NCI-H146 treated with DMSO at 0.1 percent for 48 hours (cell line): Measurements from ENCODE around the gene C5orf63.
"Not testable (repeated sequence)": the region's sequence is repeated elsewhere in the genome, so short reads cannot be mapped to it uniquely, and the experiment has no call there.

Source experiments
- DNase-seq: peaks from one replicate; lab custom pipeline; 2025; ENCODE audit not compliant: unreplicated experiment; lab: John Stamatoyannopoulos, UW

The C5orf63 gene

GRCh38 chr5:127010362-127010761 is 62.9 kb downstream of the C5orf63 start:
- no peak for DNase-seq

DNA sequence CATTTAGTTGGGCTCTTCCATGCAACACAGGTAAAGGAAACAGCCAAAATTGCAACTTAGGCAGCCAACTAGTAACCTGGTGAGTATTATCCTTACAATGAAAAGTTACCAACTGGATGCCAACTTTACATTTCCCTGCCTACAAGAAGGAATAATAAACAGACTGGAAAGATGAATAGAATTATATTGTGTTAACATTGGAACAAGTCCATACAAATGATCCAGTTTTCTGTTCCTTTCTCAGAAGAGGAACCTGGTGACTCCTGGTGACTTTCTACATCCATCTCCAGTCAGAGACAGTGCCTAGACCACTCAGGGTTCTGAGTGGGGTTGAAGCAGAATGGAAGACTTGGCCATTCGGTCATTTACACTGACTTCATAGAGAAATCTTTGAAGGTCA is 63.5 kb downstream of the C5orf63 start:
- no peak for DNase-seq

GRCh38 chr5:127008300-127008975 is 64.9 kb downstream of the C5orf63 start:
- no peak for DNase-seq

GRCh38 chr5:127007522-127007921 is 65.8 kb downstream of the C5orf63 start:
- no peak for DNase-seq

- no peak for DNase-seq
Observed at GRCh38 chr5:127006744-127007143, 66.6 kb downstream of the C5orf63 start.

- not testable (repeated sequence) for DNase-seq
Observed at GRCh38 chr5:127005282-127005681, 68.0 kb downstream of the C5orf63 start.

DNA sequence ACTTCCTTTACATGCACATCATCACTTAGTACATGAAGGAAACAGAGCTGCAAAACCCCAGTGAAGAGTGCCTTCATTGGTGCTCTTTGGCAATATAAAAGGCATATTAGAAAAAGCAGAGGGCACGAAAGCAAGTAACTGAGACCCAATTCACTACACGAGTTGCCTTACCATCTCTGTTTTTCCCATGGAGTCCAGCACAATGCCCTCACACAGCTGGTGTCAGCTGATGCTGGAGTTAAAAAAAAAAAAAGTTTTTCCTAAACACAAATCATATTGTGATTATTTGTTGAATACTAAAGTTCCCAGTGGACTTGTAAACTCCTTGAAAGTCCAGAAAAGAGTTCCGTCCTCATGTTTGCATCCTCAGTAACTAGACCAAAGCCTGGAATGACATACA is 68.6 kb downstream of the C5orf63 start:
- DNase-seq: no peak

DNA sequence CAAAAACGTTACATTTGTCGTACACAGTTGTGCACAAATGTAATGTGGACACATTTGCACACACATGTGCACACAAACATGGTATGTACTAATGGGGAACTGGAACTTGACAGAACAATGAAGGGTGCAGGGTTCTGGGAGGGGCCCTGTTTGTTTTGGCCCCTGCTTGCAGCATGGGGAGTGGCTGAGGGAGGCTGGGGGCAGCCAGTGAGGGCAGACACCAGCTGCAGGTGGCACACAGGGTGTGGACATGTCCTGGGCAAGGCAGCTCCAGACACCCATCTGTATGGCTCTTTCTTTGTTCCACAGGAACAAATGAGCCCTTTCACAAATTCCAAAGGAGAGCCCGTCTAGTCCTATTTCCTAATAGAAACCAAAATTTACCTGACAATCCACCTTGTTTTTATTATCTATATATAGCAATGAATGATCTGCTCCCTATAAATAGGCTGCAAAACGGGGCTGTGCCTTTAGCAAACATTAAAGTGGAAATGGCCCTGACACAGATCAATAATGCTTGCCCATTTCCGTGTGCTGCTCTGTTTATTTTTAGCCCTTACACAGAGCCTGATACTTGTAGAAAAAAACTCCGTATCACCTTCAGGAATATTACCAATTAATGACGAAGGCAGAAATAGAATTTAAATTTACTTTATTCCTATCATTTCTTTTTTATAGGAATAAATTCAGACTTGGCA is 69.4 kb downstream of the C5orf63 start:
- DNase-seq: no peak

DNA sequence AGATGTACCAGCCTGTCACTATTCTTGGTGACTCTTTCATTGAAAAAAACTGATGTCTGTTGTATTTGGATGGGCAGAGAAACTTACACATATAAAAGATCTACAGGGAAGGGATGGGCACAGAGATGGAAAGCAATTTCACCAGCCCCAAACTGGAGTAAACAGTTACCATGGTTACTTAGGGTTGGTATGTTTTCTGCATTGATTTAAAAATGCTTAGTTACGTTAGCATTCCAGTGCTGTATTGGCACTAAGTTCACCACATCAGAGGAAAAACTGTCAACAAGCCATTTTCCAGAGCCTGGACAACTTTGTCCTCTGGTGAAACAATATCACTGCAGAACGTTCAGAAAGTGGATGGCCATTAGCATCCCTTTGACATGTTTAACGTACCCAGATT is 70.9 kb downstream of the C5orf63 start:
- DNase-seq: no peak

DNA sequence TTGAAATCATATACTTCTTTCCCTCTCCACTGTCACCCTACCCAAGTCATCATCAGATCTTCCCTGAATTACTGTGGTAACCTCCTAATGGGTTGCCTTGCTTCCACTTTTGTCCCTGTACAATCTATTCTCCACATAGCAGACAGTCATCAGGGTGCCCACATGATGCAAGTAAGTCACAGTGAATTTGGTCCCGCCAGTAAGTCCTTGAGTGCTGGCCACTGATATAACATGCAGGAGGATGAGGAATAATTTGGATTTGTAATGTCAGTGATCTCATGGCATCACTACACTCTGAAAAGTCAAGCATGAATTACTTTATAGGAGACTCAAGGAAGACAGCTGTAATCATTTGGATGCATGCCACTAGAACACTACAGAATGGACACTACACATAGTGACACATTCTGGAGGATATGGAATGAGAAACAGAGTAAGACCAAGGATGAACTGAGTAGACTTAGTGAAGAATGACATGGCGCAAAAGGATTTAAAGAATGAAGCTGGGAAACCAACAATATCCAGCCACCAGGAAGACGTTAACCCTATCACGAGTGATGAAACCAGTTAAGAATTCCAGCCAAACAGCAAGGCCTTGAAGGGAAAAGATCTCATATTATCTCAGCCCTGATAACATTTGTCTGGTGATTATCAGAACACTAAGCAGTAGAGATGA is 71.5 kb downstream of the C5orf63 start:
- no peak for DNase-seq
